NK-92 (cell line): ENCODE measurements around the gene RTTN.
"Not testable (repeated sequence)": the region's sequence is repeated elsewhere in the genome, so short reads cannot be mapped to it uniquely, and the experiment has no call there.

Experiments
- DNase-seq: peaks from one replicate; lab custom pipeline; 2025; ENCODE audit not compliant: unreplicated experiment; lab: John Stamatoyannopoulos, UW

Gene RTTN

GRCh38 chr18:70205421-70206397, at the start of gene RTTN:
Gene RTTN (minus strand): TSS chr18:70205687. CDS start chr18:70205658, 29 bp downstream.
- DNase-seq = peak; percentile 16

- no peak for DNase-seq
Observed at GRCh38 chr18:70250781-70251180, 45.3 kb upstream of the RTTN start.

GRCh38 chr18:70249861-70250260, 44.4 kb upstream of the RTTN start:
- not testable (repeated sequence) for DNase-seq

- no peak for DNase-seq
Observed at GRCh38 chr18:70249118-70249517, 43.6 kb upstream of the RTTN start.

- DNase-seq = no peak
Observed at GRCh38 chr18:70246061-70246466, 40.6 kb upstream of the RTTN start.

- DNase-seq = no peak
Observed at GRCh38 chr18:70243131-70243929, 37.8 kb upstream of the RTTN start.

GRCh38 chr18:70236921-70237320, 31.4 kb upstream of the RTTN start:
- DNase-seq = not testable (repeated sequence)

GRCh38 chr18:70235478-70235877, 30.0 kb upstream of the RTTN start:
- no peak for DNase-seq

GRCh38 chr18:70234667-70235459, 29.4 kb upstream of the RTTN start:
- no peak for DNase-seq

GRCh38 chr18:70233974-70234373, 28.5 kb upstream of the RTTN start:
- no peak for DNase-seq

GRCh38 chr18:70232261-70232660, 26.8 kb upstream of the RTTN start:
- no peak for DNase-seq

- no peak for DNase-seq
Observed at GRCh38 chr18:70229639-70230038, 24.2 kb upstream of the RTTN start.

- no peak for DNase-seq
Observed at GRCh38 chr18:70228536-70228935, 23.0 kb upstream of the RTTN start.

- DNase-seq = no peak
Observed at GRCh38 chr18:70227438-70227837, 22.0 kb upstream of the RTTN start.

GRCh38 chr18:70221915-70222278, 16.4 kb upstream of the RTTN start:
- no peak for DNase-seq

- DNase-seq = no peak
Observed at GRCh38 chr18:70221156-70221914, 15.8 kb upstream of the RTTN start.

- no peak for DNase-seq
Observed at GRCh38 chr18:70220628-70221027, 15.1 kb upstream of the RTTN start.

GRCh38 chr18:70219688-70220087, 14.2 kb upstream of the RTTN start:
- no peak for DNase-seq

GRCh38 chr18:70216788-70217187, 11.3 kb upstream of the RTTN start:
- DNase-seq = no peak

- no peak for DNase-seq
Observed at GRCh38 chr18:70207181-70207580, 1.7 kb upstream of the RTTN start.
